Subcutaneous adipose tissue (tissue), 4 donors: ENCODE results near the gene ZNF853. TPM values are rescaled to one million over a fixed set of nuclear protein-coding genes. Genes with fewer than 3 reads are reported as not detected.

Experiments used
- CTCF ChIP-seq: fragments of 450-650 bp; IDR thresholded peaks from one replicate; pipeline ENCODE4 v1.5.1; 2016; ENCODE audit warnings: low read depth, mild to moderate bottlenecking, control low read depth, antibody characterized with exemption, moderate library complexity
- total RNA-seq, 4 donors: library from RNA; depleted of rRNA; stranded (reverse); fragments of >200 nt; gene quantifications; one replicate each; pipeline ENCODE4 v1.1.0, GENCODE V29; 2016

The ZNF853 gene
- total RNA-seq, 4 donors from 2014 or later: 2.8 to 4.9 (median 4.6) TPM

GRCh38 chr7:6647080-6647479 lies 31.7 kb downstream of the ZNF853 start:
- no peak for TF ChIP-seq CTCF

GRCh38 chr7:6647541-6647940 lies 32.1 kb downstream of the ZNF853 start:
- TF ChIP-seq CTCF: no peak

GRCh38 chr7:6648066-6648814 lies 32.8 kb downstream of the ZNF853 start:
- no peak for TF ChIP-seq CTCF

- TF ChIP-seq CTCF: no peak
These were observed 33.4 kb downstream of the ZNF853 start for GRCh38 chr7:6648815-6649104.

GRCh38 chr7:6649241-6649961 lies 34.0 kb downstream of the ZNF853 start:
- TF ChIP-seq CTCF: no peak

- no peak for TF ChIP-seq CTCF
These were observed 34.7 kb downstream of the ZNF853 start for GRCh38 chr7:6650086-6650485.

GRCh38 chr7:6650521-6651011 lies 35.2 kb downstream of the ZNF853 start:
- no peak for TF ChIP-seq CTCF
